Measurements from ENCODE around the gene DCAF5.

GRCh38 chr14:69014829-69015259 is 138.1 kb downstream of the DCAF5 start:
- no peak for TF ChIP-seq CTCF (IDR thresholded peaks at IDR 0.05; ENCODE audit: low read length)
- no peak for TF ChIP-seq EZH2phosphoT487 (IDR thresholded peaks at IDR 0.05; ENCODE audit: low read length)

Data from MM.1S (cell line).